GM18909 (cell line): ENCODE data around the gene PLPP3.

ENCODE experiments used
- ATAC-seq: cut with Tn5 transposase; IDR thresholded peaks from one replicate; pipeline ENCODE4 v1.9.1; 2021; ENCODE audit warnings: mild to moderate bottlenecking; ENCODE audit not compliant: unreplicated experiment, poor library complexity

PLPP3 gene

DNA sequence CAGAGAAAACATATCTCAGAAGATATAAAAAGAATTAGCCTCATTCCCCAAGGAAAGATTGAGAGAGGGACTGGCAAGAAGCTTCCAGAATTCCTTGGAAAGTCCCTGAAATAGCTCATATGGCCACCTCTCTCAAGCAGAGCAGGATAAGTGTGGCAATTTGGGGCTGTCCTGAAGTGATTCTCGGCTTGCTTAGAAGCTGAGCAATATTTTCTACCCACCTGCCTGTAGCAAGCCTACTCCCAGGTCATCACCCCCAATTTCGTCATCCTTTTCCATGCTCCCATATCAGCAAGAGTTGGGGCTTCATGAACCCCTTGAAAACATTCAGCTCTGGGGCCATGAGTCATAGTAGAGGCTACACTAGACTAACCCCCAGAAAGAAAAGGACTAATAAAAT is 131.5 kb downstream of the PLPP3 start:
- ATAC-seq = no peak

DNA sequence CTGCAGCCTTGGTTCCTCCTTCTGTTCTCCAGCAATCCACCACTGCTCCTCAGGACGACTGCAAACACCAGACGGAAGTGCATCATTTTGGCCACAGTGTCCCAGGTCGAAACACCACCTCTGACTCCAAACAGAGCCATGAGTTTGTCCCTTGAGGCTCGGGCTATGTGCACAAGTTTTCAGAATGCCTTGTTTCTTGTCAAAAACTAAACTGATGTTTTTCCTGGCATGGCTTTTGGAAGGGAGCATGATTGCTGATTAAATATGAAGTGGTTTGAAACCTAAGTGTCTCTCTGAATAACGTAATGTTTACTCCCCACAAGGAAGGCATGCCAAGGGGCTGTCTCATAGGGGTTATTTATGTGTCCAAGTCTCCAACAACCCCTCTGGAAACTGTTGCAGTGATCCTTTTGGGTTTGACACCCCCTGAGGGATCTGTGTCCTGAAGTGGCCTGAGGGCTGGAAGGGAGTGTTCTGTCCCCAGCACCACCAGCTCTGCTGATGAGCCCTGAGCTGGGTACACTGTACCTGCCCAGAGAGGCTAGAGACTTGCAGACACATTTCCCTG is 132.7 kb downstream of the PLPP3 start:
- no peak for ATAC-seq

DNA sequence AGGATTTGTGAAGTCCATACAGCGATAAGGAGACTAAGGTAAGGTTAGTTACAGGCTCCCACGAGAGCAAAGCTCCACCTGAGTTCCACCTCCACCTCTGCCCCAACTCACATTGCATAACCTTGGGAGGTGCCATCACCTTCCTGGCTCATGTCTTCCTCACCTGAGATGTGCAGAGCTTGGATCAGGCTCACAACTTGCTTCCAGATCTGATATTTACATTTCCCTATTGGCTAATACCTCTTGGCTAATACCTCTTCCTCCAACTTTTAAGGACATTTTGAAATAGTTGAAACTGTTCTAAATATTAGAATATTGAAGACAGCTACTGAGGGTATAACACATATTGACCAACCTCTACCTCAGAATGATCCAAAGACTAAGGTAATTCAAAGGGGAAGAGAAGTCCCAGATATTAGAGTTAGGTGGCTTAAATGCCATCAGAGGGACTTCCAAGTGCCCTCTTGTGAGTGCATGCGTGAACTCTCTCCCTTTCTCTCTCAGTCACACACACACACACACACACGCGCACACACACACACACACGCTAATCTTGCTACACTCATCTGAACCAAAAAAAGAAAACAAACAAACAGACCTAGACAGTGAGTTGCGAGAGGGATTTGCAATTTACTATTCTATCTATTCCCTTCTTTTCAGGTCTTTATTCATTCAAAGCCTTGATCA is 134.3 kb downstream of the PLPP3 start:
- no peak for ATAC-seq
